Liver (tissue), 3 donors: Measurements from ENCODE around the gene EHD4.

ENCODE experiments used
- FOXA2 ChIP-seq: IDR thresholded peaks from 2 replicates; pipeline ENCODE4 v1.6.1; 2016; ENCODE audit warnings: antibody characterized with exemption
- GABPA ChIP-seq, 2 donors: IDR thresholded peaks in 1 of 2; conservative IDR thresholded peaks in 1 of 2; 2 replicates each; pipeline ENCODE4 v1.6.1; 2016; ENCODE audit warnings: antibody characterized with exemption in 2 of 2, mild to moderate bottlenecking in 1 of 2, moderate library complexity in 1 of 2
- RAD21 ChIP-seq, 2 donors: IDR thresholded peaks; 2 replicates each; pipeline ENCODE4 v1.6.1; 2016; ENCODE audit warnings: antibody characterized with exemption in 2 of 2, mild to moderate bottlenecking in 2 of 2
- SP1 ChIP-seq: IDR thresholded peaks from 2 replicates; pipeline ENCODE4 v1.6.1; 2018; ENCODE audit warnings: antibody characterized with exemption, mild to moderate bottlenecking
- TAF1 ChIP-seq: conservative IDR thresholded peaks from 2 replicates; pipeline ENCODE4 v1.6.1; 2016; ENCODE audit warnings: antibody characterized with exemption, mild to moderate bottlenecking
- TF ChIP-seq, protein P1 (sequence below): fragments of 150-350 bp; IDR thresholded peaks from 2 replicates; pipeline ENCODE4 v1.5.1; 2017; ENCODE audit warnings: improper control_type of control experiment, low read depth, low read length; ENCODE audit not compliant: missing input control
- TF ChIP-seq, protein P2 (sequence below): IDR thresholded peaks from 2 replicates; pipeline ENCODE4 v1.6.1; 2016; ENCODE audit warnings: antibody characterized with exemption
- TF ChIP-seq, protein P3 (sequence below): IDR thresholded peaks from 2 replicates; pipeline ENCODE4 v1.6.1; 2016; ENCODE audit warnings: antibody characterized with exemption
- TF ChIP-seq, protein P4 (sequence below): IDR thresholded peaks from 2 replicates; pipeline ENCODE4 v1.6.1; 2016; ENCODE audit warnings: antibody characterized with exemption, mild to moderate bottlenecking
- donor health status: healthy.
- donor health status: healthy.

DNA sequence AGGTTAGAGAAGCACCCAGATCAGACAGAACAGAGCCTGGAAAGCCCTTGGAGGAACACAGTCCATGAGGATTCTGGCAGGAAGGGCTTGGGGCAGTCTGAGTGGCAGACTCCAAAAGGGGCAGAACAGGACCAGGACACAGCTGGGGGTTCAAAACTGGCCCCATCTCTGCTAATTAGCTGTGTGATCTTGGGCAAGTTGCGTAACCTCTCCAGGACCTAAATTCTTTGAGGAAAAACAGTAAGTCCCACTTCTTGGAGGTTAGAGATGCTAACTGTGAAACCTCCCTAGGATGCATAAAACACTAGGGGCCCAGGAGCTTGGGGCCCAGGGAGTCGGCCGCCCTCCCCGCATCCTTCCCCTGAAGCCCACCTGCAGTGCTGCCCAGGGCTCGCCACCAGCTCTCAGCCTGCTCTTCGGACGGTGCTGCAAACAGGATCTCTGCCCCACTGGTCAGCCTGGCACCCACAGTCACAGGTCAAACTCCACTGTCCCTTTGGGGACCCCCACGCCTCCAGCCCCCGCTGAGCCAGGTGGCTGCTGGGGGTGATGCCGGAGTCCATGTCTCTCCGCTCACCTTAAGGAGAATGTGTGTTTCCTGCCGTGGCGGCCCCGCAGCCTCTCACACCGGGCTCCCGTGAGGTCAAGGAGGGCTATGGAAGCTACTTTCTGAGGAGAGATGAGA lies 121.7 kb downstream of the EHD4 start:
- TF ChIP-seq, protein P1, sequence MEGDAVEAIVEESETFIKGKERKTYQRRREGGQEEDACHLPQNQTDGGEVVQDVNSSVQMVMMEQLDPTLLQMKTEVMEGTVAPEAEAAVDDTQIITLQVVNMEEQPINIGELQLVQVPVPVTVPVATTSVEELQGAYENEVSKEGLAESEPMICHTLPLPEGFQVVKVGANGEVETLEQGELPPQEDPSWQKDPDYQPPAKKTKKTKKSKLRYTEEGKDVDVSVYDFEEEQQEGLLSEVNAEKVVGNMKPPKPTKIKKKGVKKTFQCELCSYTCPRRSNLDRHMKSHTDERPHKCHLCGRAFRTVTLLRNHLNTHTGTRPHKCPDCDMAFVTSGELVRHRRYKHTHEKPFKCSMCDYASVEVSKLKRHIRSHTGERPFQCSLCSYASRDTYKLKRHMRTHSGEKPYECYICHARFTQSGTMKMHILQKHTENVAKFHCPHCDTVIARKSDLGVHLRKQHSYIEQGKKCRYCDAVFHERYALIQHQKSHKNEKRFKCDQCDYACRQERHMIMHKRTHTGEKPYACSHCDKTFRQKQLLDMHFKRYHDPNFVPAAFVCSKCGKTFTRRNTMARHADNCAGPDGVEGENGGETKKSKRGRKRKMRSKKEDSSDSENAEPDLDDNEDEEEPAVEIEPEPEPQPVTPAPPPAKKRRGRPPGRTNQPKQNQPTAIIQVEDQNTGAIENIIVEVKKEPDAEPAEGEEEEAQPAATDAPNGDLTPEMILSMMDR, result no peak
- no peak for TF ChIP-seq RAD21 (IDR thresholded peaks at IDR 0.05)
- TF ChIP-seq, protein P2, sequence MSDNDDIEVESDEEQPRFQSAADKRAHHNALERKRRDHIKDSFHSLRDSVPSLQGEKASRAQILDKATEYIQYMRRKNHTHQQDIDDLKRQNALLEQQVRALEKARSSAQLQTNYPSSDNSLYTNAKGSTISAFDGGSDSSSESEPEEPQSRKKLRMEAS, result no peak
- TF ChIP-seq, protein P3, sequence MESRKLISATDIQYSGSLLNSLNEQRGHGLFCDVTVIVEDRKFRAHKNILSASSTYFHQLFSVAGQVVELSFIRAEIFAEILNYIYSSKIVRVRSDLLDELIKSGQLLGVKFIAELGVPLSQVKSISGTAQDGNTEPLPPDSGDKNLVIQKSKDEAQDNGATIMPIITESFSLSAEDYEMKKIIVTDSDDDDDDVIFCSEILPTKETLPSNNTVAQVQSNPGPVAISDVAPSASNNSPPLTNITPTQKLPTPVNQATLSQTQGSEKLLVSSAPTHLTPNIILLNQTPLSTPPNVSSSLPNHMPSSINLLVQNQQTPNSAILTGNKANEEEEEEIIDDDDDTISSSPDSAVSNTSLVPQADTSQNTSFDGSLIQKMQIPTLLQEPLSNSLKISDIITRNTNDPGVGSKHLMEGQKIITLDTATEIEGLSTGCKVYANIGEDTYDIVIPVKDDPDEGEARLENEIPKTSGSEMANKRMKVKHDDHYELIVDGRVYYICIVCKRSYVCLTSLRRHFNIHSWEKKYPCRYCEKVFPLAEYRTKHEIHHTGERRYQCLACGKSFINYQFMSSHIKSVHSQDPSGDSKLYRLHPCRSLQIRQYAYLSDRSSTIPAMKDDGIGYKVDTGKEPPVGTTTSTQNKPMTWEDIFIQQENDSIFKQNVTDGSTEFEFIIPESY, result no peak
- TF ChIP-seq TAF1, result no peak
- TF ChIP-seq SP1, result no peak
- no peak for TF ChIP-seq FOXA2
- no peak for TF ChIP-seq GABPA (IDR thresholded peaks at IDR 0.05 in 1 of 2, conservative IDR thresholded peaks at IDR 0.05 in 1 of 2)
- TF ChIP-seq, protein P4, sequence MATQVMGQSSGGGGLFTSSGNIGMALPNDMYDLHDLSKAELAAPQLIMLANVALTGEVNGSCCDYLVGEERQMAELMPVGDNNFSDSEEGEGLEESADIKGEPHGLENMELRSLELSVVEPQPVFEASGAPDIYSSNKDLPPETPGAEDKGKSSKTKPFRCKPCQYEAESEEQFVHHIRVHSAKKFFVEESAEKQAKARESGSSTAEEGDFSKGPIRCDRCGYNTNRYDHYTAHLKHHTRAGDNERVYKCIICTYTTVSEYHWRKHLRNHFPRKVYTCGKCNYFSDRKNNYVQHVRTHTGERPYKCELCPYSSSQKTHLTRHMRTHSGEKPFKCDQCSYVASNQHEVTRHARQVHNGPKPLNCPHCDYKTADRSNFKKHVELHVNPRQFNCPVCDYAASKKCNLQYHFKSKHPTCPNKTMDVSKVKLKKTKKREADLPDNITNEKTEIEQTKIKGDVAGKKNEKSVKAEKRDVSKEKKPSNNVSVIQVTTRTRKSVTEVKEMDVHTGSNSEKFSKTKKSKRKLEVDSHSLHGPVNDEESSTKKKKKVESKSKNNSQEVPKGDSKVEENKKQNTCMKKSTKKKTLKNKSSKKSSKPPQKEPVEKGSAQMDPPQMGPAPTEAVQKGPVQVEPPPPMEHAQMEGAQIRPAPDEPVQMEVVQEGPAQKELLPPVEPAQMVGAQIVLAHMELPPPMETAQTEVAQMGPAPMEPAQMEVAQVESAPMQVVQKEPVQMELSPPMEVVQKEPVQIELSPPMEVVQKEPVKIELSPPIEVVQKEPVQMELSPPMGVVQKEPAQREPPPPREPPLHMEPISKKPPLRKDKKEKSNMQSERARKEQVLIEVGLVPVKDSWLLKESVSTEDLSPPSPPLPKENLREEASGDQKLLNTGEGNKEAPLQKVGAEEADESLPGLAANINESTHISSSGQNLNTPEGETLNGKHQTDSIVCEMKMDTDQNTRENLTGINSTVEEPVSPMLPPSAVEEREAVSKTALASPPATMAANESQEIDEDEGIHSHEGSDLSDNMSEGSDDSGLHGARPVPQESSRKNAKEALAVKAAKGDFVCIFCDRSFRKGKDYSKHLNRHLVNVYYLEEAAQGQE, result no peak
